Sigmoid colon (tissue), 7 donors: ENCODE data around the gene SPNS2. TPM values are rescaled to one million over a fixed set of nuclear protein-coding genes. Genes with fewer than 3 reads are reported as not detected.

Source experiments
- DNase-seq: peaks from one replicate; pipeline ENCODE4 v3.0.0-alpha.2; 2019
- H3K27ac ChIP-seq, 4 donors: fragments of 200-600 bp; sonication (generic); one replicate each; pipeline ENCODE4 v1.5.1; 2016 to 2019; ENCODE audit warnings: mild to moderate bottlenecking in 1 of 4
- H3K27me3 ChIP-seq, 3 donors: fragments of 200-600 bp; sonication (generic); one replicate each; pipeline ENCODE4 v1.5.1; 2019; ENCODE audit warnings: mild to moderate bottlenecking in 1 of 3
- H3K36me3 ChIP-seq, 4 donors: fragments of 200-600 bp; sonication (generic); one replicate each; pipeline ENCODE4 v1.5.1; 2016 to 2019
- H3K4me1 ChIP-seq, 4 donors: fragments of 200-600 bp; sonication (generic); one replicate each; pipeline ENCODE4 v1.5.1; 2017 to 2019
- H3K4me3 ChIP-seq, 4 donors: fragments of 200-600 bp; sonication (generic); one replicate each; pipeline ENCODE4 v1.5.1; 2017 to 2019; ENCODE audit warnings: mild to moderate bottlenecking in 2 of 4, moderate library complexity in 1 of 4
- H3K9me3 ChIP-seq, 4 donors: fragments of 200-600 bp in 3 of 4; sonication (generic) in 3 of 4; one replicate each; pipeline versions ENCODE4 v1.5.1 to v1.6.1; 2013 to 2019
- CTCF ChIP-seq, 4 experiments: fragments of 450-650 bp in 3 of 4; fragments of 200-600 bp in 1 of 4; IDR thresholded peaks; one replicate each; pipeline ENCODE4 v1.5.1; 2016 to 2019; ENCODE audit warnings: antibody characterized with exemption in 4 of 4, mild to moderate bottlenecking in 3 of 4, moderate library complexity in 2 of 4
- EP300 ChIP-seq, 4 donors: sonication (generic); formaldehyde crosslinking; IDR thresholded peaks; one replicate each; pipeline ENCODE4 v1.6.1; 2017; ENCODE audit warnings: antibody characterized with exemption in 4 of 4
- POLR2A ChIP-seq, 2 donors: fragments of 450-650 bp; IDR thresholded peaks; one replicate each; pipeline ENCODE4 v1.6.1; 2016; ENCODE audit warnings: antibody characterized with exemption in 2 of 2, mild to moderate bottlenecking in 2 of 2, moderate library complexity in 2 of 2
- POLR2AphosphoS5 ChIP-seq, 4 donors: sonication (generic); formaldehyde crosslinking; IDR thresholded peaks; one replicate each; pipeline ENCODE4 v1.6.1; 2017; ENCODE audit warnings: antibody characterized with exemption in 4 of 4
- WGBS, 2 donors: extraction: QIAGEN DNeasy Blood & Tissue Kit; methylation state at CpG; one replicate each; pipeline ENCODE4 v1.1.7; 2013; 5-methylcytosine and 5-hydroxymethylcytosine counted together
- intact Hi-C: fragments of 100-400 bp; cut with DNase I; formaldehyde crosslinking; loops from one replicate; pipeline ENCODE4 v1.15.1; 2023
- polyA plus RNA-seq, 3 donors: library from polyadenylated mRNA; stranded (reverse); fragments of 200-250 nt; gene quantifications; one replicate each; pipeline ENCODE4 v1.2.3, GENCODE V29; 2013
- total RNA-seq, 4 donors: library from RNA; depleted of rRNA; stranded (reverse); fragments of >200 nt; gene quantifications; one replicate each; pipeline ENCODE4 v1.1.0, GENCODE V29; 2016
- donor health status: healthy with polysubstance abuse.
- donor health status: Bipolar disorder and iron deficiency.
- donor health status: healthy.

Gene SPNS2
- total and polyA plus RNA-seq, 7 donors: 5.3 to 40.5 (median 9.8) TPM

- H3K4me1 ChIP-seq: peaks cover 0 to 17% (median 12%) of the 10 kb centered on the region in 4 donors
- peaks cover 16 to 82% (median 47%) of the 10 kb centered on the region in 3 donors for H3K27me3 ChIP-seq
- no peak for TF ChIP-seq CTCF (IDR thresholded peaks at IDR 0.05)
- TF ChIP-seq POLR2A (IDR thresholded peaks at IDR 0.05): no peak
- TF ChIP-seq EP300 (IDR thresholded peaks at IDR 0.05): no peak
- no peak for TF ChIP-seq POLR2AphosphoS5 (IDR thresholded peaks at IDR 0.05)
- 41 to 63% methylated on average over 5 of the region's 5 CpGs for WGBS, 2 donors
- H3K36me3 ChIP-seq: no peaks in the 10 kb centered on the region
- no peaks in the 10 kb centered on the region for H3K9me3 ChIP-seq
- DNase-seq: no peak
- H3K27ac ChIP-seq: peak overlapping the region in 1 of 4 donors; percentile 21
- H3K4me3 ChIP-seq: no peak overlapping the region
- intact Hi-C loops: no loop called here
Measured at GRCh38 chr17:4504188-4504587, 5.5 kb downstream of the SPNS2 start.

DNA sequence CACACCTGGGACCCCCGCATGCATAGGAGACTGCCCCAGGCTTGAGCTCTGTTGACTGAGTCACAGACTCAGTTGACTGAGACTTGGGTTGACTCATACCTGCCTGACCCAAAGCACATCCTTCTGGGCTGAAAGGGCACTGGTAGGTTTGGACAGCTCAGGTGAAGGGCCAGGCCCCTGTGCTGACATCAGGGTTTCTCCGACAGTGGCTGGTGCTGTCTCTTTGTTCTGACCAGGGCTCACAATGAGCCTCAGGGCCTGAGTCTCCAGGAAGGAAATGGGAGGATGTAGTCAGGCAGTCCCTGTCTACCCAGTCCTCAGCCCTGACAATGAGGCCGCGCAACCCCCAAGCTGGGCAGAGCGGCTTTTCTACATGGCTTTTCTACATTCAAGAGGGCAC is 6.5 kb downstream of the SPNS2 start:
- Histone ChIP-seq H3K4me1 (peaks cover 0 to 8% (median 2%) of the 10 kb centered on the region in 4 donors), H3K27ac (peak overlapping the region in 1 of 4 donors; percentile 21), H3K4me3 (no peak overlapping the region), H3K27me3 (peaks cover 11 to 72% (median 41%) of the 10 kb centered on the region in 3 donors), H3K36me3 (no peaks in the 10 kb centered on the region), H3K9me3 (no peaks in the 10 kb centered on the region)
- intact Hi-C loops: no loop called here
- 92 to 94% methylated on average over 5 of the region's 5 CpGs for WGBS, 2 donors
- TF ChIP-seq POLR2AphosphoS5 (IDR thresholded peaks at IDR 0.05): no peak
- TF ChIP-seq POLR2A (IDR thresholded peaks at IDR 0.05): no peak
- no peak for TF ChIP-seq EP300 (IDR thresholded peaks at IDR 0.05)
- TF ChIP-seq CTCF (IDR thresholded peaks at IDR 0.05): no peak
- no peak for DNase-seq

DNA sequence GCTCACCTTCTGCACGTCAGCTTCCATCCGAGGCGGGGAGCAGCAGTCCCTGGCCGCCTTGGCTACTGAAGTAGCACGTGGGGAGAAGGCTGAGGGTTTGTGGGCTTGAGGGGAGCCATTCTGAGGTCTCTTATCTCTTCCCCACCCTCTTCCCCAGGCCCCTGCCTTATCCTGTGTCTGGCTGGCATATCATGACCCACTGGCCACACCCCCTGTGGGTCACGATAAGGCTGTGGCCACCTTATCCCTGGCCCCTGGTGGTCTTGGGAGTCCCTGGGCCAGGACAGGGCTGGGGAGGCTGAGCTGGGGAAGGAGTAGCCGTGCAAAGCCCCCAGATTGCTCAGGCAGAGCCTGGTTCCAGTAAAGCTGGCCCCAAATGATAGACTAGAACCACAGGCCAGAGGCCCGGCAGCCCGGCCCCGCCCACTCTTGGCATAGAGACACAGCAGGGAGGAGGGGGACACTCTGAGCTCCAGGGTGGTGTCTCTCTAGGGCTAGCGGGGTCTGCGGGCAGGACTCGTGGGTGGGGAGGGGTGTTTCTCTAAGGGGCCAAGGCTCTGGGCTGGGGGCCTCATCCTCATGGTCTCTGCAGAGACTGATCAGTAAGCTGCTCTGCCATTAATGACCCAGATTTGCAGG is 7.6 kb downstream of the SPNS2 start:
- DNase-seq: no peak
- Histone ChIP-seq H3K36me3 (no peaks in the 10 kb centered on the region), H3K27ac (peak overlapping the region in 1 of 4 donors; percentile 21), H3K4me1 (peaks cover 0 to 4% (median 0%) of the 10 kb centered on the region in 4 donors), H3K27me3 (peaks cover 4 to 61% (median 31%) of the 10 kb centered on the region in 3 donors), H3K9me3 (no peaks in the 10 kb centered on the region), H3K4me3 (no peak overlapping the region)
- 51 to 63% methylated on average over 13 of the region's 13 CpGs for WGBS, 2 donors
- intact Hi-C loops: no loop called here
- TF ChIP-seq POLR2A (IDR thresholded peaks at IDR 0.05) (no peak), EP300 (IDR thresholded peaks at IDR 0.05) (no peak), POLR2AphosphoS5 (IDR thresholded peaks at IDR 0.05) (no peak), CTCF (IDR thresholded peaks at IDR 0.05) (no peak)

DNA sequence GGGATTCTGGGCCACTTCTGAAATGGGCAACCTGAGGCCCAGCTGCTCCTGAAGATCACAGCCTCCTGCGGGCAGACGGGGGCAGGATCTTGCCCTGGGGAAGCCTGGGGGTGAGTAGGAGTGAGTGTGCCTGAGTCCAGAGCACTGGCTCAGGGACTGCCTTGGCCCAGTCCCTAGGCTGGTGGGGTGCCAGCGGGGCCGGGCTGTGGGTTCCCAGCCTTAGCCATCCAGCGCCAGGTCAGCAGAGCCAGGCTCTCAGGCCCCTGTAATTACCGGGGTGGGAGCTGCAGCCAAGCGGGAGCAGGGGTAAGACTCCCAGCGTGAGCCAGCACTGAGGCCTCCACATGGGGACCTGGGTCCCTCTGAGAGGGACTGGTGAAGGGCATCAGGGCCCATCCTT is 8.2 kb downstream of the SPNS2 start:
- no peak for TF ChIP-seq POLR2A (IDR thresholded peaks at IDR 0.05)
- no peak for TF ChIP-seq EP300 (IDR thresholded peaks at IDR 0.05)
- TF ChIP-seq POLR2AphosphoS5 (IDR thresholded peaks at IDR 0.05): no peak
- no peak for TF ChIP-seq CTCF (IDR thresholded peaks at IDR 0.05)
- Histone ChIP-seq H3K27ac (peak overlapping the region in 1 of 4 donors; percentile 21), H3K27me3 (peaks cover 0 to 55% (median 26%) of the 10 kb centered on the region in 3 donors), H3K9me3 (no peaks in the 10 kb centered on the region), H3K4me1 (peaks cover 0 to 4% (median 0%) of the 10 kb centered on the region in 4 donors), H3K36me3 (no peaks in the 10 kb centered on the region), H3K4me3 (no peak overlapping the region)
- 82 to 94% methylated on average over 8 of the region's 8 CpGs for WGBS, 2 donors
- no peak for DNase-seq
- intact Hi-C loops: no loop called here
